ENCODE data around the gene PDE8B.
"Not testable (repeated sequence)": the region's sequence is repeated elsewhere in the genome, so short reads cannot be mapped to it uniquely, and the experiment has no call there.

Gene PDE8B

GRCh38 chr5:77454123-77454522 lies 243.6 kb downstream of the PDE8B start:
- no peak for DNase-seq

- no peak for DNase-seq
Measured at GRCh38 chr5:77461287-77461686, 250.8 kb downstream of the PDE8B start.

GRCh38 chr5:77463905-77464304 lies 253.4 kb downstream of the PDE8B start:
- DNase-seq = no peak

- not testable (repeated sequence) for DNase-seq
Measured at GRCh38 chr5:77468875-77469274, 258.4 kb downstream of the PDE8B start.

GRCh38 chr5:77475041-77475440 lies 264.6 kb downstream of the PDE8B start:
- not testable (repeated sequence) for DNase-seq
